ENCODE measurements around the gene C6orf47. TPM values are rescaled to one million over a fixed set of nuclear protein-coding genes. Genes with fewer than 3 reads are reported as not detected.

C6orf47 gene
- total and polyA plus RNA-seq, 2 of the 13 experiments (the other 11 are each of a cell fraction or from before 2014, with no cell fraction given) = 1.7 to 18.1 TPM

DNA sequence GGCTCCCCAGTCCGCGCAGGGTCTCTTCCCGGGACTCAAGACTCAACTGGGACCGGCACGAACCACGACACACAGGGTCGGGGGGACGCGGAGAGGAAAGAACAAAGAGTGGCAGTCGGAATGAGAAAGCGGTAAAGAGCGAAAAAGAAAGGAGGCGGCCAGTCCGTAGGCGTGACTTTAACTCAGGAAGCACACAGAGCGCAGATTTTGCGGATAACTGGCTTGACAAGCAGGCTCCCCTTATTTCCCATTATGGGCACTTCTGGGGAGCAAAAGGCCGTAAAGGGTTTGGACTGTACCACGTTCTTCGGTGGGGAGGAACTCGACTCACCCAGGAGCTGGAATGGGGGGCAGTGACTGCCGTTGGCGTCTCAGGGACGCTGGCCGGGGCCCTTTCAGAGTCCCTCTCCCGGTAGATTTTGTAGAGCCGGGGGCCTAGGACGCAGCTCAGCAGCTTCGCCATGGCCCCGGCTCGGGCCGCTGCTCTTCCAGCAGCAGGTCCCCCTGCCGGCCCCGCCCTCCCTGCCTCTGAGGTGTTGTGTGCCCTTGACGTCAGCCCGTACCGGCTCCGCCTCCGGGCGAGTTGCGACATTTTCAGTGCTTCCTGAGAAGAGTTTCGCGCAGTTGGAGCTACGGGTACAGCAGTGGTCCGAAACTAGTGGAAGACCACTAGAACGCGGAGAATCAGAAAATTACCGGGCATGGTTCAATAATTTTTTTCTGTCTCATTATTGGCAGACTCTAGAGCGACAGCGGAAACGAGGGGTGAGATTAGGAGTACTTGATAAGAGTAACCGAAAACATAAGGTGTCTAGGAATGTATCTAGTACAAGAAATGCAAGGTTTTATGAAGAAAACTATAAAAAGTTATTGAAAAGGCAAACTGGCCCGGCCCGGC lies 42.5 kb upstream of the C6orf47 start, which contains the start of gene ABHD16A (continued):
- TF ChIP-seq SIX4 (CRISPR knock-in tag; IDR thresholded peaks at IDR 0.05) = peak; percentile 63

- TF ChIP-seq ZNF317 (CRISPR knock-in tag; IDR thresholded peaks at IDR 0.05) (no peak), KMT2A (CRISPR knock-in tag; IDR thresholded peaks at IDR 0.05) (peak; percentile 10; the same call in 1 of the 2 replicates), ISL2 (CRISPR knock-in tag; IDR thresholded peaks at IDR 0.05) (no peak), ZBTB42 (CRISPR knock-in tag; IDR thresholded peaks at IDR 0.05) (0 out of 2 replicates have a peak, but pooled peaks have one; percentile 5), MXD4 (CRISPR knock-in tag; IDR thresholded peaks at IDR 0.05) (no peak), ZNF367 (CRISPR knock-in tag; IDR thresholded peaks at IDR 0.05; ENCODE audit: borderline replicate concordance) (no peak)
- TF ChIP-seq, protein P1, sequence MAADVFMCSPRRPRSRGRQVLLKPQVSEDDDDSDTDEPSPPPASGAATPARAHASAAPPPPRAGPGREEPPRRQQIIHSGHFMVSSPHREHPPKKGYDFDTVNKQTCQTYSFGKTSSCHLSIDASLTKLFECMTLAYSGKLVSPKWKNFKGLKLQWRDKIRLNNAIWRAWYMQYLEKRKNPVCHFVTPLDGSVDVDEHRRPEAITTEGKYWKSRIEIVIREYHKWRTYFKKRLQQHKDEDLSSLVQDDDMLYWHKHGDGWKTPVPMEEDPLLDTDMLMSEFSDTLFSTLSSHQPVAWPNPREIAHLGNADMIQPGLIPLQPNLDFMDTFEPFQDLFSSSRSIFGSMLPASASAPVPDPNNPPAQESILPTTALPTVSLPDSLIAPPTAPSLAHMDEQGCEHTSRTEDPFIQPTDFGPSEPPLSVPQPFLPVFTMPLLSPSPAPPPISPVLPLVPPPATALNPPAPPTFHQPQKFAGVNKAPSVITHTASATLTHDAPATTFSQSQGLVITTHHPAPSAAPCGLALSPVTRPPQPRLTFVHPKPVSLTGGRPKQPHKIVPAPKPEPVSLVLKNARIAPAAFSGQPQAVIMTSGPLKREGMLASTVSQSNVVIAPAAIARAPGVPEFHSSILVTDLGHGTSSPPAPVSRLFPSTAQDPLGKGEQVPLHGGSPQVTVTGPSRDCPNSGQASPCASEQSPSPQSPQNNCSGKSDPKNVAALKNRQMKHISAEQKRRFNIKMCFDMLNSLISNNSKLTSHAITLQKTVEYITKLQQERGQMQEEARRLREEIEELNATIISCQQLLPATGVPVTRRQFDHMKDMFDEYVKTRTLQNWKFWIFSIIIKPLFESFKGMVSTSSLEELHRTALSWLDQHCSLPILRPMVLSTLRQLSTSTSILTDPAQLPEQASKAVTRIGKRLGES (CRISPR knock-in tag; IDR thresholded peaks at IDR 0.05; ENCODE audit: borderline replicate concordance) = no peak
- peaks cover 4 to 7% of the 10 kb centered on the region in 2 experiments; a peak in 3 of 5 replicates for H3K36me3 ChIP-seq (replicated peaks in 1 of 2; ENCODE audit: control insufficient read depth in 1 of 2, insufficient read depth in 2 of 2, low read length in 2 of 2)
- no peak for DNase-seq (ENCODE audit: low spot score)
- FAIRE-seq = no peak
- WGBS (ENCODE audit: low lambda C conversion rate) = 5% methylated on average over 10 of the region's 10 CpGs
- intact Hi-C loops (cut with micrococcal nuclease; ENCODE audit: unreplicated experiment) = loop anchor here (2.0 to 5.0 kb wide), 2 partner anchors 22 to 35 kb away; partner anchors contain the start of genes CLIC1 and LY6G5C
- H3K9ac ChIP-seq (ENCODE audit: insufficient read depth, low read depth, low read length) = peak overlapping the region; percentile 95
- ATAC-seq = peak; percentile 31
- peak overlapping the region; percentile 99 for H3K4me2 ChIP-seq (ENCODE audit: low read depth, low read length)
- peaks cover 0 to 2% of the 10 kb centered on the region in 2 experiments; a peak in 2 of 5 replicates for H3K27me3 ChIP-seq (ENCODE audit: control insufficient read depth in 1 of 2, insufficient read depth in 2 of 2, low read length in 2 of 2)
- ChIA-PET CTCF (ENCODE audit: low intra/inter-chr PET ratio, low total read pairs) (no interaction called here), POLR2A (interaction anchor here (0.6 to 2.7 kb wide), 21 partner anchors 10 to 439 kb away, joined by 3 to 57 read pairs (median 6); partner anchors contain the start of genes APOM, C6orf47, CLIC1 and CSNK2B)
- no TSS peak for BruUV-seq (replicated peaks)
- peaks cover 39% of the 10 kb centered on the region for H3K4me1 ChIP-seq (ENCODE audit: insufficient read depth, low read length)
- H3K4me3 ChIP-seq (replicated peaks in 1 of 3; ENCODE audit: insufficient read depth in 1 of 3, low read depth in 2 of 3, low read length in 3 of 3) = peak overlapping the region; percentile 71 to 84 (median 81)
- in situ Hi-C loops (cut with HindIII; ENCODE audit: extremely low pct_ligation_motif_present, low pct_unique_long_range_greater_than_20kb) = no loop called here
- H3K79me2 ChIP-seq (ENCODE audit: insufficient read depth, low read length) = peaks cover 22% of the 10 kb centered on the region
- H3K27ac ChIP-seq (ENCODE audit: extremely low read length, insufficient read depth, low read length) = peak overlapping the region; percentile 85
- H3K9me3 ChIP-seq (ENCODE audit: low read length) = no peaks in the 10 kb centered on the region
- H2AFZ ChIP-seq (ENCODE audit: low read length) = peak overlapping the region; percentile 48
- no peaks in the 10 kb centered on the region for H4K20me1 ChIP-seq (ENCODE audit: insufficient read depth, low read length)
Measured at GRCh38 chr6:31702405-31702818, 41.8 kb upstream of the C6orf47 start.

Measured in HepG2 (cell line).